Uterus (tissue), 4 donors: ENCODE data around the gene ABCB1. TPM values are rescaled to one million over a fixed set of nuclear protein-coding genes. Genes with fewer than 3 reads are reported as not detected.

Source experiments
- DNase-seq, 2 donors: peaks; one replicate each; pipeline ENCODE4 v3.0.0-alpha.2; 2019 to 2020
- H3K27ac ChIP-seq, 2 donors: fragments of 200-600 bp; sonication (generic); 1 replicate in 1 of 2; 2 replicates in 1 of 2; pipeline ENCODE4 v1.5.1; 2016 to 2018
- H3K27me3 ChIP-seq, 2 donors: fragments of 200-600 bp; sonication (generic); one replicate each; pipeline ENCODE4 v1.5.1; 2018 to 2019; ENCODE audit warnings: control low read depth in 1 of 2
- H3K36me3 ChIP-seq, 2 donors: fragments of 200-600 bp; sonication (generic); one replicate each; pipeline ENCODE4 v1.5.1; 2019; ENCODE audit warnings: control low read depth in 1 of 2
- H3K4me1 ChIP-seq, 2 donors: fragments of 200-600 bp; sonication (generic); one replicate each; pipeline ENCODE4 v1.5.1; 2018 to 2019; ENCODE audit warnings: control low read depth in 1 of 2
- H3K4me3 ChIP-seq, 2 donors: fragments of 200-600 bp; sonication (generic); 1 replicate in 1 of 2; 2 replicates in 1 of 2; pipeline ENCODE4 v1.5.1; 2018 to 2019; ENCODE audit warnings: mild to moderate bottlenecking in 1 of 2
- H3K9me3 ChIP-seq, 2 donors: fragments of 200-600 bp; sonication (generic); one replicate each; pipeline ENCODE4 v1.5.1; 2019; ENCODE audit warnings: control low read depth in 1 of 2
- CTCF ChIP-seq, 4 experiments: fragments of 200-600 bp in 2 of 4; fragments of 450-650 bp in 2 of 4; sonication (generic) in 2 of 4; IDR thresholded peaks; one replicate each; pipeline ENCODE4 v1.5.1; 2016 to 2019; ENCODE audit warnings: antibody characterized with exemption in 4 of 4, mild to moderate bottlenecking in 2 of 4, moderate library complexity in 1 of 4
- POLR2A ChIP-seq, 2 donors: fragments of 450-650 bp; IDR thresholded peaks; one replicate each; pipeline ENCODE4 v1.6.1; 2016; ENCODE audit warnings: antibody characterized with exemption in 2 of 2, mild to moderate bottlenecking in 1 of 2, moderate library complexity in 1 of 2
- intact Hi-C: fragments of 100-400 bp; cut with DNase I; formaldehyde crosslinking; loops from one replicate; pipeline ENCODE4 v1.15.1; 2023; ENCODE audit warnings: low total_unique reads
- total RNA-seq, 4 donors: library from RNA; depleted of rRNA in 3 of 4; stranded (reverse); fragments of >200 nt in 3 of 4; gene quantifications; one replicate each; pipeline versions ENCODE4 v1.1.0 to v1.2.4, GENCODE V29; 2014 to 2023
- donor health status: DM: yes; HTN: yes; CAD: no.

ABCB1 gene
- total RNA-seq = 10 to 100 TPM in 3 of 4 donors, 1 to 10 TPM in 1; 7.9 to 68.1 (median 35.6) TPM

GRCh38 chr7:87600130-87601124 lies at the start of gene ABCB1:
Gene ABCB1 (minus strand): TSS chr7:87600884. CDS start chr7:87600184, 700 bp downstream.
- Histone ChIP-seq H3K4me1 (no peaks in the 10 kb centered on the region), H3K4me3 (peak within 1 kb of the TSS; percentile 19 to 31), H3K9me3 (no peaks in the 10 kb centered on the region), H3K27me3 (no peaks in the 10 kb centered on the region), H3K36me3 (no peaks in the 10 kb centered on the region), H3K27ac (peak within 1 kb of the TSS; percentile 61 to 66)
- intact Hi-C loops = no loop called here
- TF ChIP-seq CTCF (IDR thresholded peaks at IDR 0.05) (no peak), POLR2A (IDR thresholded peaks at IDR 0.05) (peak; percentile 41 to 64)
- DNase-seq = peak; percentile 35 to 47

GRCh38 chr7:87648316-87648715 lies 47.6 kb upstream of the ABCB1 start:
- Histone ChIP-seq H3K27me3 (no peaks in the 10 kb centered on the region), H3K4me1 (no peaks in the 10 kb centered on the region), H3K9me3 (no peaks in the 10 kb centered on the region), H3K36me3 (no peaks in the 10 kb centered on the region), H3K27ac (no peak overlapping the region), H3K4me3 (no peak overlapping the region)
- DNase-seq = no peak
- no peak for TF ChIP-seq POLR2A (IDR thresholded peaks at IDR 0.05)
- TF ChIP-seq CTCF (IDR thresholded peaks at IDR 0.05) = no peak
- intact Hi-C loops = no loop called here

- H3K27me3 ChIP-seq = no peaks in the 10 kb centered on the region
- no peaks in the 10 kb centered on the region for H3K36me3 ChIP-seq
- no peak overlapping the region for H3K27ac ChIP-seq
- no peak for DNase-seq
- intact Hi-C loops = no loop called here
- H3K9me3 ChIP-seq = no peaks in the 10 kb centered on the region
- H3K4me3 ChIP-seq = no peak overlapping the region
- TF ChIP-seq CTCF (IDR thresholded peaks at IDR 0.05) (no peak), POLR2A (IDR thresholded peaks at IDR 0.05) (no peak)
- H3K4me1 ChIP-seq = no peaks in the 10 kb centered on the region
These were observed 44.8 kb upstream of the ABCB1 start for GRCh38 chr7:87645446-87645845.

- Histone ChIP-seq H3K4me1 (no peaks in the 10 kb centered on the region), H3K9me3 (no peaks in the 10 kb centered on the region), H3K4me3 (no peak overlapping the region), H3K27ac (no peak overlapping the region), H3K27me3 (no peaks in the 10 kb centered on the region), H3K36me3 (no peaks in the 10 kb centered on the region)
- intact Hi-C loops = no loop called here
- no peak for TF ChIP-seq CTCF (IDR thresholded peaks at IDR 0.05)
- no peak for TF ChIP-seq POLR2A (IDR thresholded peaks at IDR 0.05)
- no peak for DNase-seq
These were observed 35.2 kb upstream of the ABCB1 start for GRCh38 chr7:87635921-87636320.
